ENCODE data around the gene ENTREP1.
"Not testable (repeated sequence)": the region's sequence is repeated elsewhere in the genome, so short reads cannot be mapped to it uniquely, and the experiment has no call there.

Gene ENTREP1

DNA sequence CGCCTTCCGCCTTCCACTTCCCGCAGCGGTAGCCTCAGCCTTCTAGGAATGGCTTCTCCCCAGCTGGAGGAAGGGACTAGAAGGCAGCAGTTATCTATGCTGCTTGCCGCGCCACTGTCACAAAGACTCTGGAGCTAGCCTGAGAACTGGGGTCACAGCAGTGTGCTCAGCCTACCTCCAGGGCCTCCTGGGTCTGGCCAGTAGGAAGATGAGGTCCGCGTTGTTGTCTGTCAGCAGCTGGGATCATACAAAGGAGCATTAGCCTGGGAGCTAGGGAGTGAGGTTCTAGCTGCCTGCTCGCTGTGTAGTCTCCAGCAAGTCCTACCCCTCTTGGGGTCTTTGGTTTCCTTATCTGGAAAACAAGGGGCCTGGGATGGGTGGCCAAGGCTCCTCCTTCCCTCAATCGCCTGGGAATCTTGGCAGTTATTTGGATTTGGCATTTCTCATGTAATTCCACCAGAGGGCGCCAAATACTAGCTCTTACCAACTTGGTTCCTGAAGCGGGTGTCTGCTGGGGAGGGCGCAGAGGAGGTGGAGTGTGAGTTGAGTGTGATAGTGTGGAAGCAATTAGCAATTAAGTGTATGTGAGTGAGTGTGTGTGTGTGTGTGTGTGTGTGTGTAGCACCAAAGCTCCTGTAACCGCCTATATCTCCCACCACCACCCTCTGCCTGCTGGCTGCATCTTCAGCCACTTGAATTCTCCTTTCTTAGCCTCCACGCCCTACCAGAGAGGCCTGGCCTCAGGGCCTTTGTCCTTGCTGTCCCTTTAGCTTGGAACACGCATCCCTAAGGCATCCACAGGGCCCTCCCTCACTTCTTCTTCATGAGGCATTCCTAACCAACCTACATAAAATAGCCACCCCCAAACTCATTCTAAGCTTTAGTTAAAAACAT lies 97.1 kb downstream of the ENTREP1 start:
- DNase-seq = peak in 1 of 4 experiments; percentile 2

- DNase-seq = no peak
These were observed 100.3 kb downstream of the ENTREP1 start for GRCh38 chr9:69425136-69425801.

DNA sequence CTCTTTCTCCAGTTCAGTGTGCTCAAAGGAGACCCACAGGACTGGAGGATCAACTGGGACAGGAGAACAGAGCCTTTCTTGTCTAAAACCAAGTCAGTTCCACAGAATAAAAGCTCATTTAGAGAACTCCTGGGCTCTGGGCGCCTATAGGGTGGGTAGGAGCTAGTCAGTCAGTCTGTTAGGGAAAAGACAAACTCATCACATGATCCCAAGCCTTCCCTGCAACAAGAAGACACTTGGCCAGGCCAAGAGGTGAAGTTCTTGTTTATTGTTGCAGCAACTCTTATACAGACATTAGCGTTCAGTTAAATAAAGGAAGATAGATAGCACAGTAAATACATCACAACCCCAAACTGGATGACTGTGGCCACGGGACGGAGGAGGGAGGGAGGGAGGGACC lies 102.3 kb downstream of the ENTREP1 start:
- no peak for DNase-seq

DNA sequence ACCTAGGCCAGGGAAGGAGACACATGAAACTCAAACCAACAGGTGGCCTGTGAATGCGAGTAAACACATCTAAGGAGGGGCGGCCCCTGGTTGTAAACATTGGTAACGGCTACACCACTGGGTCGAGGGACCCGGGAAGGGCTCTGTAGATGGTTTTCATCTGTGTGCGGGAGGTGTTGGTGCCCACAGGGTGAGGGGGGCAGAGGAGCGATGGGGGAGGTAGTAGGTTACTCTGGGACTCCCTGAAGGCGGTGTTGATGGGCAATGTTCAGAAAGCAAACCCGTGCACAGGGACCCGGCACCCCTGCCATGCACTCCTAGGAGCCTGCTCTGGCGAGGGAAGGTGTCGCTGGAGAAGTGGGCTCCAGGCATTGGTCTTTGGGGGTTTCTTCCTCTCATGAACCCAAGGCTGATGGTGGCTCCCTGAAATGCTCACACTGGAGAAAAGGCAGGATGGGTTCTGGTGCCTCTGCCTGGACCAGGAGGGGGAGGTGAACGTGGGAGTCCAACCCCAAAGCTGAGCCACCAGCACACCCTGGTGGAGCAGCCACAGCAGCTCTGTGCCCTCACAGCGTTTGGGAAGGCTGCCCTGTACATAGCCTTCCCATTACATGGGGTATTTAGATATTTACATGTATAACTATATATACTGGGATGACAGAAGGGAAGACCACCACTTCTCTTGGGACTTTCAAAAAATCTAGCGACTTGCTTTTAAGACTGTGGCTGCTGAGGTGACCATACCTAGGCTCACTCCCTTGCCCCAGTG lies 103.2 kb downstream of the ENTREP1 start:
- no peak for DNase-seq

- no peak for DNase-seq
These were observed 104.3 kb downstream of the ENTREP1 start for GRCh38 chr9:69429281-69429680.

DNA sequence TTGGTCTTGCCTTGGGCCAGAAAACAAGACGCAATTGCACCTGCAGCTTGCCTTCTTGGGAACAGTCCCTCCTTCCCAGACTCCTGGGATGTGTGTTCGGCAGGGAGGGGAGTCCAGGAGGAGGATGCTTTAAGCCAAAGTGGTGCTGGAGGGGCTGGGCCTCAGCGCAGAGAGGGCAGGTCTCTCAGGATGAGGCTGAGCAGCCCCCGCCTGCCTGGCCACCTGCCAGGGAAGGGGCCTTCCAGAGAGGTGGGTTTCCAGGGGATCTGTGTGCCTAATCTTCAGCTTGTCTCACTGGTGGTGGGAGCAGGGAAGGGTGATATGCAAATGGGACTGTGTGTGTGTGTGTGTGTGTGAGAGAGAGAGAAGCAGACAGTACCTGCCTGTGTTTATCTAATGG lies 105.2 kb downstream of the ENTREP1 start:
- no peak for DNase-seq

GRCh38 chr9:69431203-69431602 lies 106.2 kb downstream of the ENTREP1 start:
- DNase-seq = no peak

DNA sequence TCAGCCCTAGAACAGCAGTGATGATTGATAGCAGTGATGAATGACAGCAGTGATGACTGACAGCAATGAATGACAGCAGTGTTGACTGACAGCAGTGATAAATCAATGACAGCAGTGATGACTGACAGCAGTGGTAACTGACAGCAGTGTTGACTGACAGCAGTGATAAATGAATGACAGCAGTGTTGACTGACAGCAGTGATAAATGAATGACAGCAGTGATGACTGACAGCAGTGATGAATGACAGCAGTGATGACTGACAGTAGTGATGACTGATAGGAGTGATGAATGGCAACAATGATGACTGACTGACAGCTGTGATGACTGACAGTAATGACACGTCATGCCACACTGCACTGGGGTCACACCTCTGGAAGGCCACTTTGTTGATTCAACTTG lies 106.8 kb downstream of the ENTREP1 start:
- DNase-seq = no peak

GRCh38 chr9:69432623-69433022 lies 107.6 kb downstream of the ENTREP1 start:
- no peak for DNase-seq

GRCh38 chr9:69433392-69433791 lies 108.4 kb downstream of the ENTREP1 start:
- DNase-seq = no peak

- no peak for DNase-seq
These were observed 109.0 kb downstream of the ENTREP1 start for GRCh38 chr9:69433968-69434367.

DNA sequence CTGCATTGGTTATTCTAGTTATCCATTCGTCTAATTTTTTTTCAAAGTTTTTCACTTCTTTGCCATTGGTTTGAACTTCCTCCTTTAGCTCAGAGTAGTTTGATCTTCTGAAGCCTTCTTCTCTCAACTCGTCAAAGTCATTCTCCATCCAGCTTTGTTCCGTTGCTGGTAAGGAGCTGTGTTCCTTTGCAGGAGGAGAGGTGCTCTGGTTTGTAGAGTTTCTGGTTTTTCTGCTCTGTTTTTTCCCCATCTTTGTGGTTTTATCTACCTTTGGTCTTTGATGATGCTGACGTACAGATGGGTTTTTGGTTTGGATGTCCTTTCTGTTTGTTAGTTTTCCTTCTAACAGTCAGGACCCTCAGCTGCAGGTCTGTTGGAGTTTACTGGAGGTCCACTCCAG lies 114.6 kb downstream of the ENTREP1 start:
- DNase-seq = not testable (repeated sequence)

DNA sequence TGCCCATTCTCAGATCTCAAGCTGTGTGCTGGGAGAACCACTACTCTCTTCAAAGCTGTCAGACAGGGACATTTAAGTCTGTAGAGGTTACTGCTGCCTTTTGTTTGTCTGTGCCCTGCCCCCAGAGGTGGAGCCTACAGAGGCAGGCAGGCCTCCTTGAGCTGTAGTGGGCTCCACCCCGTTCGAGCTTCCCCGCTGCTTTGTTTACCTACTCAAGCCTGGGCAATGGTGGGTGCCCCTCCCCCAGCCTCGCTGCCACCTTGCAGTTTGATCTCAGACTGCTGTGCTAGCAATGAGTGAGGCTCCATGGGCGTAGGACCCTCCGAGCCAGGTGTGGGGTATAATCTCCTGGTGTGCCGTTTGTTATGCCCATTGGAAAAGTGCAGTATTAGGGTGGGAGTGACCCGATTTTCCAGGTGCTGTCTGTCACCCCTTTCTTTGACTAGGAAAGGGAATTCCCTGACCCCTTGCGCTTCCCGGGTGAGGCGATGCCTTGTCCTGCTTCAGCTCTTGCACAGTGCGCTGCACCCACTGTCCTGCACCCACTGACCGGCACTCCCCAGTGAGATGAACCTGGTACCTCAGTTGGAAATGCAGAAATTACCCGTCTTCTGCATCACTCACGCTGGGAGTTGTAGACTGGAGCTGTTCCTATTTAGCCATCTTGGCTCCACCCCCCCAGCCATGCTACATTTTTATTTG lies 115.4 kb downstream of the ENTREP1 start:
- DNase-seq = not testable (repeated sequence)
